Gastroesophageal sphincter (tissue), 4 donors: ENCODE results near the gene NPW. TPM values are rescaled to one million over a fixed set of nuclear protein-coding genes. Genes with fewer than 3 reads are reported as not detected.

Source experiments
- ATAC-seq: fragments of 150-250 bp; one replicate; pipeline ENCODE4 v1.9.1; 2016; ENCODE audit warnings: mild to moderate bottlenecking, moderate library complexity
- H3K27ac ChIP-seq, 4 donors: fragments of 200-600 bp; sonication (generic) in 3 of 4; 1 replicate in 3 of 4; 2 replicates in 1 of 4; pipeline ENCODE4 v1.5.1; 2016 to 2019
- H3K27me3 ChIP-seq: fragments of 200-600 bp; sonication (generic); one replicate; pipeline ENCODE4 v1.5.1; 2019
- H3K36me3 ChIP-seq, 2 donors: fragments of 200-600 bp; sonication (generic); one replicate each; pipeline ENCODE4 v1.5.1; 2019; ENCODE audit warnings: control low read depth in 1 of 2
- H3K4me1 ChIP-seq, 3 donors: fragments of 200-600 bp; sonication (generic); 1 replicate in 2 of 3; 2 replicates in 1 of 3; pipeline ENCODE4 v1.5.1; 2016 to 2019; ENCODE audit warnings: control low read depth in 2 of 3
- H3K4me3 ChIP-seq, 2 donors: fragments of 200-600 bp; sonication (generic); one replicate each; pipeline ENCODE4 v1.5.1; 2019; ENCODE audit warnings: mild to moderate bottlenecking in 1 of 2, moderate library complexity in 1 of 2
- H3K9me3 ChIP-seq, 3 donors: fragments of 200-600 bp; sonication (generic); one replicate each; pipeline ENCODE4 v1.5.1; 2017 to 2019; ENCODE audit warnings: control low read depth in 2 of 3
- EP300 ChIP-seq: sonication (generic); formaldehyde crosslinking; IDR thresholded peaks from one replicate; pipeline ENCODE4 v1.6.1; 2017; ENCODE audit warnings: antibody characterized with exemption, mild to moderate bottlenecking
- POLR2A ChIP-seq, 2 donors: fragments of 450-650 bp; IDR thresholded peaks; one replicate each; pipeline ENCODE4 v1.6.1; 2017; ENCODE audit warnings: antibody characterized with exemption in 2 of 2, mild to moderate bottlenecking in 2 of 2, moderate library complexity in 1 of 2
- POLR2AphosphoS5 ChIP-seq: sonication (generic); formaldehyde crosslinking; IDR thresholded peaks from one replicate; pipeline ENCODE4 v1.6.1; 2017; ENCODE audit warnings: antibody characterized with exemption
- WGBS, 2 donors: methylation state at CpG; one replicate each; pipeline ENCODE4 v1.1.5; 2018; ENCODE audit warnings: low coverage in 1 of 2; 5-methylcytosine and 5-hydroxymethylcytosine counted together
- total RNA-seq, 4 donors: library from RNA; depleted of rRNA; stranded (reverse); fragments of >200 nt; gene quantifications; one replicate each; pipeline ENCODE4 v1.1.0, GENCODE V29; 2016
- TF ChIP-seq, protein P1 (sequence below), 4 experiments: fragments of 200-600 bp in 2 of 4; fragments of 450-650 bp in 2 of 4; sonication (generic) in 1 of 4; IDR thresholded peaks; one replicate each; pipeline ENCODE4 v1.5.1; 2017 to 2019; ENCODE audit warnings: antibody characterized with exemption in 4 of 4, mild to moderate bottlenecking in 2 of 4, moderate library complexity in 2 of 4

Gene NPW
- total RNA-seq, 4 donors from 2014 or later: not detected

DNA sequence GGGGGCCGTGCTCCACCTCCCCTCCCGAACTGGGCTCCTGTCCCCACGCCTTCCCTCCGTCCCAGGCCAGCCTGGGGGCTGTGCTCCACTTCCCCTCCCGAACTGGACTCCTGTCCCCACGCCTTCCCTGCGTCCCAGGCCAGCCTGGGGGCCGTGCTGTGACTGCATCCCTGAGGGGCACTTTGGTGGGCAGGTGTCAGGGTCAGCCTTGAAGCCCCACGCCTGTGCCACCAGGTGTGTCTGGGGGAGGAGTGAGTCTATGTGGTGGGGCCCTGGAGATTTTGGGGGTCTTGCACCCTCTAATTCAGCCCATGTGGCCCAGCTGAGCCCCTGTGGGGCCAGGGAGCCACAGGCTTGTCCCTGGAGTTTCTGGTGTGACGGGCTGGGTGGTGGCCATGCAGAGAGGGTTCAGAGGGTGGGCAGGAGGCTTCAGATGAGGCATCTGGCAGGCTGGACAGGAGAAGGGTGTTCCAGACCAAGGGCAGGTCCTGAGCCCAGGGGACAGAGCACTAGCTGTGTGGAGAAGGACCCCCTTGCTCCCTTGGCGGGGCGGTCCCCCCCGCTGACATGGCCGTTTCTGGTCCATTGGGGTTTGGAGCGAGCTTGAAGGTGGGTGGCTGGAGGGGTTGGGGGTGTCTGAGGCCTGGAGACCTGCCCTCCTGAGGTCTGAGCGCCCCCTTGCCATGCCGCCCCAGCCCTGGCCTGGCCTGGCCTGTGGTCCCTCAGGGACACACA is 15.3 kb downstream of the NPW start:
- Histone ChIP-seq H3K27me3 (no peaks in the 10 kb centered on the region), H3K4me1 (peaks cover 0 to 85% (median 69%) of the 10 kb centered on the region in 3 donors), H3K27ac (peak overlapping the region in 3 of 4 donors; percentile 90 to 92 (median 92)), H3K36me3 (peaks cover 0 to 27% of the 10 kb centered on the region in 2 donors), H3K4me3 (peak overlapping the region in 1 of 2 donors; percentile 49), H3K9me3 (no peaks in the 10 kb centered on the region)
- TF ChIP-seq POLR2AphosphoS5 (no peak), EP300 (no peak), POLR2A (IDR thresholded peaks at IDR 0.05) (no peak)
- TF ChIP-seq, protein P1, sequence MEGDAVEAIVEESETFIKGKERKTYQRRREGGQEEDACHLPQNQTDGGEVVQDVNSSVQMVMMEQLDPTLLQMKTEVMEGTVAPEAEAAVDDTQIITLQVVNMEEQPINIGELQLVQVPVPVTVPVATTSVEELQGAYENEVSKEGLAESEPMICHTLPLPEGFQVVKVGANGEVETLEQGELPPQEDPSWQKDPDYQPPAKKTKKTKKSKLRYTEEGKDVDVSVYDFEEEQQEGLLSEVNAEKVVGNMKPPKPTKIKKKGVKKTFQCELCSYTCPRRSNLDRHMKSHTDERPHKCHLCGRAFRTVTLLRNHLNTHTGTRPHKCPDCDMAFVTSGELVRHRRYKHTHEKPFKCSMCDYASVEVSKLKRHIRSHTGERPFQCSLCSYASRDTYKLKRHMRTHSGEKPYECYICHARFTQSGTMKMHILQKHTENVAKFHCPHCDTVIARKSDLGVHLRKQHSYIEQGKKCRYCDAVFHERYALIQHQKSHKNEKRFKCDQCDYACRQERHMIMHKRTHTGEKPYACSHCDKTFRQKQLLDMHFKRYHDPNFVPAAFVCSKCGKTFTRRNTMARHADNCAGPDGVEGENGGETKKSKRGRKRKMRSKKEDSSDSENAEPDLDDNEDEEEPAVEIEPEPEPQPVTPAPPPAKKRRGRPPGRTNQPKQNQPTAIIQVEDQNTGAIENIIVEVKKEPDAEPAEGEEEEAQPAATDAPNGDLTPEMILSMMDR (IDR thresholded peaks at IDR 0.05): no peak
- no peak for ATAC-seq
- WGBS, 2 donors: no CpG with 5 or more reads among the region's 17 CpGs

DNA sequence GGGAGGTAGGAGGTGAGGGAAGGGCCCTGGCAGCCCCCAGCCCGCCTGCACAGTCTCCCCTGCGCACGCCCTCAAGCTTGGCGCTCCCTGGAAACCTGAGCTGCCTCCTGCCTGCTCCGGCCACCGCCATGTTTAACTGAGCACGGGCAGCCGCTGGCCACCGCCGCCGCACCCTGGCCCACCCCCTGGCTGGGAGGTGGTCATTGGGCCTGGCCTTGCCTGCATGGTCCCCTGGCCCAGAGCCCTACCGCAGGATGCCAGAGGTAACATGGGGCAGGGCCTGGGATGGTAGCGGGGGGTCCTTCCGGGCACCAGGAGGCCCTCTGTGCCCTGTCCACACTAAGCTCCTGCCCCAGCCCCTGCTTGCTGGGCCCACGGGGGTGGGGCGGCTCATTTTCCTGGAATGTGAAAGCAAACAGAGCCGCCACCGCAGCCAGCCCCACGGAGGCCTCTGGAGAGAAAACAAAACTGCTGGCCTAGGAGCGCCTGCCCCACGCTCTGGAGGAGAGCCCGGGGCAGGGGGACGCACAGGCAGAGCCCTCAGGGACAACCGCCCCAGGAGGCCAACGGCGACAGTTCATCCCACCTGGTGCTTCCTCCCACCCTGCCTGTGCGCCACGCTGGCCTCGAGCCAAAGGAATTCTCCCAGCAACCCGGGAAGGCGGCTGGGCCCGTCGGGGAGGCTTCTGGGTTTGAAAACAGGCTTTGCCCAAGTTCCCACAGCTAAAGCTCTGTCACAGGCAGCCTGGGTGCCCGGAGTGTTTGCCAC is 16.0 kb downstream of the NPW start:
- H3K9me3 ChIP-seq: no peaks in the 10 kb centered on the region
- peaks cover 0 to 22% of the 10 kb centered on the region in 2 donors for H3K36me3 ChIP-seq
- H3K4me3 ChIP-seq: peak overlapping the region in 1 of 2 donors; percentile 49
- H3K27me3 ChIP-seq: no peaks in the 10 kb centered on the region
- ATAC-seq: no peak
- peak overlapping the region; percentile 8 to 92 (median 91) for H3K27ac ChIP-seq
- H3K4me1 ChIP-seq: peaks cover 0 to 92% (median 75%) of the 10 kb centered on the region in 3 donors
- no CpG with 5 or more reads among the region's 34 CpGs for WGBS, 2 donors
- no peak for TF ChIP-seq EP300
- peak; percentile 26 for TF ChIP-seq POLR2AphosphoS5

DNA sequence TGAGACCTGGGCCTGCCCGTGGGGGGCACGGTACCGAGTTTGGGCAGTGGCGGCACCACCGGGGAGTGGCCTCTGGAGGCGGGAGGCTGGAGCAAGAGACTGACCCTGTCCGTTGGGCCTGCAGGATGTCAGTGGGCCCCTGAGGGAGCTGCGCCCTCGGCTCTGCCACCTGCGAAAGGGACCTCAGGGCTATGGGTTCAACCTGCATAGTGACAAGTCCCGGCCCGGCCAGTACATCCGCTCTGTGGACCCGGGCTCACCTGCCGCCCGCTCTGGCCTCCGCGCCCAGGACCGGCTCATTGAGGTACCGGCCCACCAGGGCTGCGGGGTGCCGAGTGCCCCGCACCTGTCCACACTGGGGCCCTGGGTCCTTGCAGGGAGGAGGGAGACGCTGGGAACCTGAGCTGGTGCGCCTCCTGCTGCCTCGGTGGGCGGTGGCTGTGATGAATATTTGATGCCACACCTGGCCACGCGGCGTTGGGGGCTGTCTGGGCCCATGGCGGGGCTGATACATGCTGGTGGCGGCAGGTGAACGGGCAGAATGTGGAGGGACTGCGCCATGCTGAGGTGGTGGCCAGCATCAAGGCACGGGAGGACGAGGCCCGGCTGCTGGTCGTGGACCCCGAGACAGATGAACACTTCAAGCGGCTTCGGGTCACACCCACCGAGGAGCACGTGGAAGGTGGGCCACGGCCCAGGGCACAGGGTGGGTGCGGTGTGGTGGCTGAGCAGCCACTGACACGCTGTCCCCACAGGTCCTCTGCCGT is 16.8 kb downstream of the NPW start:
- H3K27ac ChIP-seq: peak overlapping the region; percentile 7 to 92 (median 91)
- H3K27me3 ChIP-seq: no peaks in the 10 kb centered on the region
- no peak for ATAC-seq
- H3K4me1 ChIP-seq: peaks cover 0 to 94% (median 75%) of the 10 kb centered on the region in 3 donors
- peaks cover 0 to 26% of the 10 kb centered on the region in 2 donors for H3K36me3 ChIP-seq
- H3K9me3 ChIP-seq: no peaks in the 10 kb centered on the region
- WGBS, 2 donors: 80% methylated on average over 1 of the region's 47 CpGs; no CpG with 5 or more reads in 1 of the 2 donors
- TF ChIP-seq, protein P1 (IDR thresholded peaks at IDR 0.05): no peak
- no peak for TF ChIP-seq EP300
- peak overlapping the region in 1 of 2 donors; percentile 49 for H3K4me3 ChIP-seq

DNA sequence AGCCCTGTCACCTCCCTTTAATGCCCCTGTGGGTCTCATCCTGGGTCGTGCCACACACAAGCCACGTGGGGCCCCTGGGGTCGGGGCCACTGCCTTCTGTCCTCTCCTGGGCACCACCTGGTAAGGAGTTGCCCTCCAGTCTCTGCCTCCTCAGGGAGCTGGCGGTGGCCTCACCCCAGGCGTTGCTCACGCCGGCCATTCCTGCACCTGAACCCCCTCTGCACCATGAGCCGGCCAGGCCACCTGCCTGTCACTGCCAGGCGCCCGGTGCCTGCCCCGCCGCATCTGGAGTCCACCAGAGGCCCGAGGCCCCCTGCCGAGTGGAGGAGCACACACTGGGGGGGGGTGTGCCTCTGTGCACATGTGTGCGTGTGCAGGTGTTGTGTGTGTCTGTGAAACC is 17.5 kb downstream of the NPW start:
- peaks cover 0 to 93% (median 78%) of the 10 kb centered on the region in 3 donors for H3K4me1 ChIP-seq
- H3K27ac ChIP-seq: peak overlapping the region in 3 of 4 donors; percentile 90 to 92 (median 92)
- no peak for ATAC-seq
- H3K4me3 ChIP-seq: peak overlapping the region in 1 of 2 donors; percentile 10
- H3K36me3 ChIP-seq: peaks cover 0 to 26% of the 10 kb centered on the region in 2 donors
- TF ChIP-seq, protein P1 (IDR thresholded peaks at IDR 0.05): no peak
- no peak for TF ChIP-seq POLR2A (IDR thresholded peaks at IDR 0.05)
- no peak for TF ChIP-seq POLR2AphosphoS5
- TF ChIP-seq EP300: no peak
- 100% methylated on average over 1 of the region's 15 CpGs; no CpG with 5 or more reads in 1 of the 2 donors for WGBS, 2 donors
- no peaks in the 10 kb centered on the region for H3K27me3 ChIP-seq
- H3K9me3 ChIP-seq: no peaks in the 10 kb centered on the region
